Activated T-cell treated with anti-CD3 and anti-CD28 coated beads, Interleukin-2, amount 50 U/mL, for 1 hour (primary cell): ENCODE measurements around the gene CLDN7.
A peak's percentile ranks its signal among the peaks of the same experiment; 100 is the strongest.

Experiments
- DNase-seq: peaks from one replicate; pipeline ENCODE4 v3.0.0-alpha.2; 2020

Gene CLDN7

GRCh38 chr17:7218166-7218565 is 44.1 kb downstream of the CLDN7 start:
- DNase-seq = no peak

GRCh38 chr17:7217113-7217987 is 44.9 kb downstream of the CLDN7 start:
- DNase-seq = no peak

GRCh38 chr17:7216242-7217112 is 45.8 kb downstream of the CLDN7 start:
- DNase-seq = no peak

GRCh38 chr17:7215652-7216180 is 46.6 kb downstream of the CLDN7 start:
- no peak for DNase-seq

GRCh38 chr17:7215136-7215638 is 47.1 kb downstream of the CLDN7 start:
- no peak for DNase-seq

- DNase-seq = peak; percentile 99
These were observed 47.8 kb downstream of the CLDN7 start for GRCh38 chr17:7214300-7215135.

- no peak for DNase-seq
These were observed 48.4 kb downstream of the CLDN7 start for GRCh38 chr17:7213895-7214299.

- no peak for DNase-seq
These were observed 50.6 kb downstream of the CLDN7 start for GRCh38 chr17:7211491-7212273.
